ENCODE measurements around the gene CEL.
"Not testable (repeated sequence)": the region's sequence is repeated elsewhere in the genome, so short reads cannot be mapped to it uniquely, and the experiment has no call there.

The CEL gene

GRCh38 chr9:133035669-133036068 is 26.1 kb upstream of the CEL start:
- no peak for DNase-seq (ENCODE audit: low read depth)
- H3K4me3 ChIP-seq (ENCODE audit: low read length): no peak overlapping the region
- no peaks in the 10 kb centered on the region for H3K36me3 ChIP-seq (ENCODE audit: control insufficient read depth, insufficient read depth, low read length, severe bottlenecking)
- no peaks in the 10 kb centered on the region for H3K27me3 ChIP-seq (replicated peaks; ENCODE audit: control insufficient read depth, insufficient read depth, low read length)
- H3K9me3 ChIP-seq (ENCODE audit: control insufficient read depth, low read length): no peaks in the 10 kb centered on the region
- H3K9ac ChIP-seq (ENCODE audit: low read length): no peak overlapping the region
- H3K4me1 ChIP-seq (ENCODE audit: control insufficient read depth, insufficient read depth, low read length): peaks cover 15% of the 10 kb centered on the region

DNA sequence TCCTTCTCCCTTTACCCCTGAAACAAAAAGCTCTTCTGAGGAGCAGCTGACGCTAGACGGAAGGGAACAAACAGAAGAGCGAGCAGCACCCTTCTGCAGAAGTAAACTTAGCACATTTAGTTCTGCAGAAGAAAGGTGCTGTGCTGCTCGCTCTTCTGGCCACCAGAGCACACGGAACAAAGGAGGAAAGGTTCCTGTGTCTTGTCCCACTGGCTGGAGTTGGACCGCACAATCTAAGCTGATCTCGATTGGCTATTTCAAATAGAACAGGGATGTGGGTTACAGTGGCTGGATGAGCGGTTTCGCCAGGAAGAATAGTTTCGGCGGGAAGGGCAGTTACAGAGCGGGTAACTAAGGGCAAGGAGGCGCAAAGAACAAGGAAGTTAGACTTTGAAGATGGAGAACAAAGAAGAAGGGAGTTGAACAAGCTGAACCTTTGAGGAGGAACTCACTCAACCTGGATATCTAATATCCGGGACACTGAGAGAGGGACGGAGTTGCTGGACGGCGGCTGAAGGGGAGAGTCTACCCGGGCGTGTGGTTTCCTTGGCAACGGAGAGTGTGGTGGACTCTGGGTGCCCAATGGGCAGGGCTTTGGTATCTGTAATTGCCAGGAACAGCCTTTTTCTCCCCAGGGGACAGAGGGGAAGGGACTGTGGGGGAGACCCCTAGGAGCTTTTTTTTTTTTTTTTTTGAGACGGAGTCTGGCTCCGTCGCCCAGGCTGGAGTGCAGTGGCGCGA is 23.8 kb upstream of the CEL start:
- Histone ChIP-seq H3K9me3 (ENCODE audit: control insufficient read depth, low read length) (no peaks in the 10 kb centered on the region), H3K27me3 (replicated peaks; ENCODE audit: control insufficient read depth, insufficient read depth, low read length) (no peaks in the 10 kb centered on the region), H3K36me3 (ENCODE audit: control insufficient read depth, insufficient read depth, low read length, severe bottlenecking) (peaks cover 10% of the 10 kb centered on the region), H3K9ac (ENCODE audit: low read length) (no peak overlapping the region), H3K4me1 (ENCODE audit: control insufficient read depth, insufficient read depth, low read length) (no peaks in the 10 kb centered on the region), H3K4me3 (ENCODE audit: low read length) (no peak overlapping the region)
- DNase-seq (ENCODE audit: low read depth): no peak

DNA sequence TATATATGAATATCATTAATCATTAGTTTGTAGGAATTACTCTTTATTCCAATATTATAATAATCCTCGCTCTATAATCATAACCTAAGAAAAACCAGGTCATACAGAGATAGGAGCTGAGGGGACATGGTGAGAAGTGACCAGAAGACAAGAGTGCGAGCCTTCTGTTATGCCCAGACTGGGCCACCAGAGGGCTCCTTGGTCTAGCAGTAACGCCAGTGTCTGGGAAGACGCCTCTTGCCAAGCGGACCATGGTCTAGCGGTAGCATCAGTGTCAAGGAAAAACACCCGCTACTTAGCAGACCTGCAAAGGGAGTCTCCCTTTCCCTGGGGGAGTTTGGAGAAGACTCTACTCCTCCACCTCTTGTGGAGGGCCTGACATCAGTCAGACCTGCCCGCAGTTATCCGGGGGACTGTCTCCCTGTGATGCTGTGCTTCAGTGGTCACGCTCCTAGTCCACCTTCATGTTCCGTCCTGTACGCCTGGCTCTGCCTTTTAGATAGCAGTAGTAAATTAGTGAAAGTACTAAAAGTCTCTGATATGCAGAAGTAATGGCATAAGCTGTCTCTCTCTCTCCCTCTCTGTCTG is 20.8 kb upstream of the CEL start:
- peak; percentile 63 for DNase-seq (ENCODE audit: low read depth)
- H3K27me3 ChIP-seq (replicated peaks; ENCODE audit: control insufficient read depth, insufficient read depth, low read length); H3K4me3 ChIP-seq (ENCODE audit: low read length); H3K9ac ChIP-seq (ENCODE audit: low read length); H3K9me3 ChIP-seq (ENCODE audit: control insufficient read depth, low read length); H3K4me1 ChIP-seq (ENCODE audit: control insufficient read depth, insufficient read depth, low read length): not testable (repeated sequence)
- peaks cover 38% of the 10 kb centered on the region for H3K36me3 ChIP-seq (ENCODE audit: control insufficient read depth, insufficient read depth, low read length, severe bottlenecking)

GRCh38 chr9:133041958-133042357 is 19.8 kb upstream of the CEL start:
- no peak for DNase-seq (ENCODE audit: low read depth)
- peaks cover 47% of the 10 kb centered on the region for H3K36me3 ChIP-seq (ENCODE audit: control insufficient read depth, insufficient read depth, low read length, severe bottlenecking)
- no peaks in the 10 kb centered on the region for H3K9me3 ChIP-seq (ENCODE audit: control insufficient read depth, low read length)
- H3K27me3 ChIP-seq (replicated peaks; ENCODE audit: control insufficient read depth, insufficient read depth, low read length): no peaks in the 10 kb centered on the region
- H3K4me1 ChIP-seq (ENCODE audit: control insufficient read depth, insufficient read depth, low read length): no peaks in the 10 kb centered on the region
- H3K4me3 ChIP-seq (ENCODE audit: low read length): no peak overlapping the region
- H3K9ac ChIP-seq (ENCODE audit: low read length): no peak overlapping the region

DNA sequence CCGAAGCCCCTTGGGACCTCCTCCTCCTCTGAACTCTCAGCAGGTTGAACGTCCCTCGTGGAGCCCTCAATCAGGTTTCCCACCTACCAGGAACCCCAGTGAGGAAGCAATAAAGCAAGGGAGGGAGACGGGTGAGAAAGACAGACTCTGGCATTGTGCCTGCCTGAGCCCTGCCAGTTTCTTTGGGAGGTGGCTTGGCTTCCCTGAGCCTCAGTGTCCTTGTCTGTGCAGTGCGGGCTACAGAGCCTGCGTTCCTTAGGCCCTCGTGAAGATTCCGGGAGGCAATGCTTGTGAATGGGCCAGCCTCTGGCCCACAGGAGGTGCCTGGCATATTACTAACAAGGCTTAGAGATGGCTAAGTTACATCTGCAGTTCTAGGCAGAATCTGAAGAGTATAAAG is 19.1 kb upstream of the CEL start:
- DNase-seq (ENCODE audit: low read depth): no peak
- H3K36me3 ChIP-seq (ENCODE audit: control insufficient read depth, insufficient read depth, low read length, severe bottlenecking): peaks cover 52% of the 10 kb centered on the region

GRCh38 chr9:133043449-133044035 is 18.2 kb upstream of the CEL start:
- H3K4me3 ChIP-seq (ENCODE audit: low read length): no peak overlapping the region
- no peak overlapping the region for H3K9ac ChIP-seq (ENCODE audit: low read length)
- no peak for DNase-seq (ENCODE audit: low read depth)
- H3K9me3 ChIP-seq (ENCODE audit: control insufficient read depth, low read length): no peaks in the 10 kb centered on the region
- H3K4me1 ChIP-seq (ENCODE audit: control insufficient read depth, insufficient read depth, low read length): no peaks in the 10 kb centered on the region
- H3K27me3 ChIP-seq (replicated peaks; ENCODE audit: control insufficient read depth, insufficient read depth, low read length): no peaks in the 10 kb centered on the region
- H3K36me3 ChIP-seq (ENCODE audit: control insufficient read depth, insufficient read depth, low read length, severe bottlenecking): peaks cover 54% of the 10 kb centered on the region

More for the DNA sequence above, 19.1 kb upstream of the CEL start:
- H3K4me3 ChIP-seq (ENCODE audit: low read length): no peak overlapping the region
- H3K9me3 ChIP-seq (ENCODE audit: control insufficient read depth, low read length): no peaks in the 10 kb centered on the region
- H3K4me1 ChIP-seq (ENCODE audit: control insufficient read depth, insufficient read depth, low read length): no peaks in the 10 kb centered on the region
- H3K27me3 ChIP-seq (replicated peaks; ENCODE audit: control insufficient read depth, insufficient read depth, low read length): no peaks in the 10 kb centered on the region
- H3K9ac ChIP-seq (ENCODE audit: low read length): no peak overlapping the region

DNA sequence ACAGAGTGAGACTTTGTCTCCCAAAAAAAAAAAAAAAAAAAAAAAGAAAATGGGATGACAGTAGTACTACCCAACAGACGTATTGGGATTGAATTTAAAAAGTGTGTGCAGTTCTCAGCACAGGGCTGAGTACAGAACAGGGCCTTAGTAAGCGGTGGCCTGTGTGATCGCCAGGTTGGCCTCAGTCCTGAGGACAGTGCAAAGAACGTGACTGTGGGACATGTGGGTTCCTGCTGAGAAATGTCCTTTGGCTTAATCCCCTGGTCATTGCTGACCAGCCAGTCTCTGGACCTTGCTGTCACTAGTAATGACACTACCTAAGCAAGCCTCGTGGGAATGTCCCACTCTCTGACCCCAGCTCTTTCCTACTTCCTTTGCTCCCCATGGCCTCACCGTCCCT is 17.7 kb upstream of the CEL start:
- Histone ChIP-seq H3K9ac (ENCODE audit: low read length) (no peak overlapping the region), H3K36me3 (ENCODE audit: control insufficient read depth, insufficient read depth, low read length, severe bottlenecking) (peaks cover 57% of the 10 kb centered on the region), H3K4me3 (ENCODE audit: low read length) (no peak overlapping the region), H3K27me3 (replicated peaks; ENCODE audit: control insufficient read depth, insufficient read depth, low read length) (no peaks in the 10 kb centered on the region), H3K4me1 (ENCODE audit: control insufficient read depth, insufficient read depth, low read length) (no peaks in the 10 kb centered on the region), H3K9me3 (ENCODE audit: control insufficient read depth, low read length) (no peaks in the 10 kb centered on the region)
- no peak for DNase-seq (ENCODE audit: low read depth)

GRCh38 chr9:133044661-133045060 is 17.1 kb upstream of the CEL start:
- H3K36me3 ChIP-seq (ENCODE audit: control insufficient read depth, insufficient read depth, low read length, severe bottlenecking): peaks cover 58% of the 10 kb centered on the region
- H3K9ac ChIP-seq (ENCODE audit: low read length): no peak overlapping the region
- H3K9me3 ChIP-seq (ENCODE audit: control insufficient read depth, low read length): no peaks in the 10 kb centered on the region
- DNase-seq (ENCODE audit: low read depth): no peak
- H3K4me3 ChIP-seq (ENCODE audit: low read length): no peak overlapping the region
- no peaks in the 10 kb centered on the region for H3K4me1 ChIP-seq (ENCODE audit: control insufficient read depth, insufficient read depth, low read length)
- no peaks in the 10 kb centered on the region for H3K27me3 ChIP-seq (replicated peaks; ENCODE audit: control insufficient read depth, insufficient read depth, low read length)

DNA sequence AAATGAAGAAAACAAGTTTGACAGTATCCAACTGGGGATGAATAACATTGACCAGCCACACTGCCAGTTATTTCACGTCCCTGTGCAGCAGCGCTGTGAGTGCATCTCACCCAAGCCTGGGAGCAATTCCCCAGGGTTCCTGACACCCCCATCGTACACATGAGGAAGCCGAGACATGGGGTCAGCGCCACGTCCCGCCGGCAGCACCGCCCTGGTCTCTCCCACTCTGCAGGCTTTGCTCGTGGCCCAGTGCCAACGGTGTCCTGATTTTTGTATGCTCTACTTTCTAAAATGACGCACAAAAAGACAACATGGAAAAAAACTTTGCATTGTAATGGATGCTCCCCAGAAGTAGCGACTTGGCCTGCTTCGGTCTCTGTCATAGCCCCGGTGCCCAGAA is 16.6 kb upstream of the CEL start:
- Histone ChIP-seq H3K36me3 (ENCODE audit: control insufficient read depth, insufficient read depth, low read length, severe bottlenecking) (peaks cover 62% of the 10 kb centered on the region), H3K4me1 (ENCODE audit: control insufficient read depth, insufficient read depth, low read length) (no peaks in the 10 kb centered on the region)
- DNase-seq (ENCODE audit: low read depth): no peak

GRCh38 chr9:133046196-133046899 is 15.4 kb upstream of the CEL start:
- Histone ChIP-seq H3K27me3 (replicated peaks; ENCODE audit: control insufficient read depth, insufficient read depth, low read length) (no peaks in the 10 kb centered on the region), H3K4me1 (ENCODE audit: control insufficient read depth, insufficient read depth, low read length) (no peaks in the 10 kb centered on the region), H3K36me3 (ENCODE audit: control insufficient read depth, insufficient read depth, low read length, severe bottlenecking) (peaks cover 74% of the 10 kb centered on the region), H3K9ac (ENCODE audit: low read length) (no peak overlapping the region), H3K9me3 (ENCODE audit: control insufficient read depth, low read length) (no peaks in the 10 kb centered on the region), H3K4me3 (ENCODE audit: low read length) (no peak overlapping the region)
- no peak for DNase-seq (ENCODE audit: low read depth)

More for the DNA sequence above, 16.6 kb upstream of the CEL start:
- Histone ChIP-seq H3K9me3 (ENCODE audit: control insufficient read depth, low read length) (no peaks in the 10 kb centered on the region), H3K9ac (ENCODE audit: low read length) (no peak overlapping the region), H3K4me3 (ENCODE audit: low read length) (no peak overlapping the region), H3K27me3 (replicated peaks; ENCODE audit: control insufficient read depth, insufficient read depth, low read length) (no peaks in the 10 kb centered on the region)

- Histone ChIP-seq H3K4me1 (ENCODE audit: control insufficient read depth, insufficient read depth, low read length) (no peaks in the 10 kb centered on the region), H3K9ac (ENCODE audit: low read length) (no peak overlapping the region), H3K27me3 (replicated peaks; ENCODE audit: control insufficient read depth, insufficient read depth, low read length) (no peaks in the 10 kb centered on the region), H3K36me3 (ENCODE audit: control insufficient read depth, insufficient read depth, low read length, severe bottlenecking) (peaks cover 79% of the 10 kb centered on the region), H3K4me3 (ENCODE audit: low read length) (no peak overlapping the region), H3K9me3 (ENCODE audit: control insufficient read depth, low read length) (no peaks in the 10 kb centered on the region)
- DNase-seq (ENCODE audit: low read depth): no peak
These were observed 14.9 kb upstream of the CEL start for GRCh38 chr9:133046900-133047295.
